HepG2 (cell line): ENCODE measurements around the gene STAMBPL1. TPM values are rescaled to one million over a fixed set of nuclear protein-coding genes. Genes with fewer than 3 reads are reported as not detected.
A peak's percentile ranks its signal among the peaks of the same experiment; 100 is the strongest.

Experiments used
- ATAC-seq: fragments of 200-7000 bp; cut with Tn5 transposase; 3 replicates; pipeline ENCODE4 v1.9.1; 2020; ENCODE audit warnings: mild to moderate bottlenecking, moderate library complexity
- BruUV-seq: library from RNA; stranded (reverse); fragments of 400-500 nt; replicated peaks from 2 replicates; lab custom pipeline; 2021; lab: Mats Ljungman, UMichigan
- CTCF ChIA-PET: fragments of 300-600 bp; formaldehyde crosslinking; extraction: SDS; loops from one replicate; lab custom pipeline; 2021; ENCODE audit warnings: low total read pairs, inconsistent platforms, low intra/inter-chr PET ratio; lab: Yijun Ruan, JAX
- POLR2A ChIA-PET: fragments of 350-600 bp; sonication (Branson Sonifier 250); formaldehyde crosslinking; loops from one replicate; lab custom pipeline; 2020; ENCODE audit warnings: antibody characterized with exemption, inconsistent platforms; lab: Yijun Ruan, JAX
- DNase-seq: peaks from one replicate; pipeline ENCODE4 v3.0.0-alpha.2; 2015; ENCODE audit warnings: low spot score
- FAIRE-seq: peaks from 3 replicates; lab custom pipeline; 2011; peaks lifted over from hg19 to GRCh38; lab: Jason Lieb, UNC
- H2AFZ ChIP-seq: one replicate; pipeline ENCODE4 v1.6.1; 2011; ENCODE audit warnings: low read length, inconsistent platforms
- H3K27ac ChIP-seq: fragments of 300-600 bp; 3 replicates; pipeline ENCODE4 v1.8.0; 2011; ENCODE audit warnings: mixed run types, mild to moderate bottlenecking, mixed read lengths, low read length, inconsistent platforms; ENCODE audit not compliant: insufficient read depth; ENCODE audit errors: extremely low read length
- H3K27me3 ChIP-seq, 2 experiments: fragments of 200-600 bp in 1 of 2; 2 replicates in 1 of 2; 3 replicates in 1 of 2; pipeline versions ENCODE4 v1.6.0 to v1.8.0; 2011; ENCODE audit warnings: low read length in 2 of 2, mild to moderate bottlenecking in 2 of 2, moderate library complexity in 2 of 2, inconsistent platforms in 1 of 2; ENCODE audit not compliant: insufficient read depth in 2 of 2, control insufficient read depth in 1 of 2
- H3K36me3 ChIP-seq, 2 experiments: fragments of 200-600 bp in 1 of 2; replicated peaks in 1 of 2; 2 replicates in 1 of 2; 3 replicates in 1 of 2; pipeline versions ENCODE4 v1.5.1 to v1.8.0; 2011; ENCODE audit warnings: low read length in 2 of 2, inconsistent platforms in 1 of 2; ENCODE audit not compliant: insufficient read depth in 2 of 2, control insufficient read depth in 1 of 2
- H3K4me1 ChIP-seq: 2 replicates; pipeline ENCODE4 v1.5.1; 2012; ENCODE audit warnings: low read length, inconsistent platforms; ENCODE audit not compliant: insufficient read depth
- H3K4me2 ChIP-seq: 2 replicates; pipeline ENCODE4 v1.6.0; 2011; ENCODE audit warnings: low read depth, low read length, inconsistent platforms
- H3K4me3 ChIP-seq, 3 experiments: fragments of 200-600 bp in 1 of 3; sonication (generic), shearing (Covaris generic) in 1 of 3; replicated peaks in 1 of 3; 2 replicates each; pipeline ENCODE4 v1.5.1; 2011 to 2016; ENCODE audit warnings: low read length in 3 of 3, inconsistent platforms in 2 of 3, low read depth in 2 of 3, mild to moderate bottlenecking in 2 of 3, control low read depth in 1 of 3, mixed read lengths in 1 of 3; ENCODE audit not compliant: insufficient read depth in 1 of 3
- H3K79me2 ChIP-seq: one replicate; pipeline ENCODE4 v1.6.1; 2011; ENCODE audit warnings: low read length, inconsistent platforms; ENCODE audit not compliant: insufficient read depth
- H3K9ac ChIP-seq: 2 replicates; pipeline ENCODE4 v1.6.0; 2011; ENCODE audit warnings: mild to moderate bottlenecking, low read depth, low read length, inconsistent platforms; ENCODE audit not compliant: insufficient read depth
- H3K9me3 ChIP-seq: 2 replicates; pipeline ENCODE4 v1.5.1; 2012; ENCODE audit warnings: mild to moderate bottlenecking, low read length
- H4K20me1 ChIP-seq: 2 replicates; pipeline ENCODE4 v1.6.0; 2011; ENCODE audit warnings: inconsistent platforms, mild to moderate bottlenecking, low read length, moderate library complexity; ENCODE audit not compliant: insufficient read depth
- CEBPG ChIP-seq: IDR thresholded peaks from 2 replicates; pipeline ENCODE4 v1.6.1; 2016
- DNMT3B ChIP-seq: conservative IDR thresholded peaks from 2 replicates; pipeline ENCODE4 v1.6.1; 2016; ENCODE audit warnings: missing biosample characterization, control low read depth
- FOXK1 ChIP-seq: sonication (generic); formaldehyde crosslinking; IDR thresholded peaks from 2 replicates; pipeline ENCODE4 v1.4.0; 2020; ENCODE audit warnings: low read depth, missing genetic modification reagents, borderline replicate concordance
- KLF9 ChIP-seq: IDR thresholded peaks from 2 replicates; pipeline ENCODE4 v1.6.1; 2016; ENCODE audit warnings: low read depth
- PLSCR1 ChIP-seq: sonication (generic); formaldehyde crosslinking; IDR thresholded peaks from 2 replicates; pipeline ENCODE4 v1.5.0; 2020; ENCODE audit warnings: missing genetic modification reagents, mild to moderate bottlenecking, borderline replicate concordance
- SOX5 ChIP-seq: IDR thresholded peaks from 2 replicates; pipeline ENCODE4 v1.6.1; 2016; ENCODE audit warnings: borderline replicate concordance
- SOX6 ChIP-seq, 2 experiments: fragments of 450-650 bp in 1 of 2; sonication (generic) in 1 of 2; formaldehyde crosslinking in 1 of 2; IDR thresholded peaks; 2 replicates each; pipeline versions ENCODE4 v1.4.0 to v1.6.1; 2017 to 2020; ENCODE audit warnings: antibody characterized with exemption in 1 of 2, mild to moderate bottlenecking in 1 of 2, missing genetic modification reagents in 1 of 2
- ZBTB37 ChIP-seq: sonication (generic); formaldehyde crosslinking; IDR thresholded peaks from 2 replicates; pipeline ENCODE4 v1.4.0; 2020; ENCODE audit warnings: mild to moderate bottlenecking, missing genetic modification reagents
- ZNF644 ChIP-seq: IDR thresholded peaks from 2 replicates; pipeline ENCODE4 v1.6.1; 2016; ENCODE audit warnings: low read depth
- ZNF713 ChIP-seq: sonication (generic); formaldehyde crosslinking; IDR thresholded peaks from 2 replicates; pipeline ENCODE4 v1.4.0; 2020; ENCODE audit warnings: mild to moderate bottlenecking, missing genetic modification reagents
- WGBS: methylation state at CpG from one replicate; pipeline ENCODE4 v1.1.6; 2017; ENCODE audit warnings: low lambda C conversion rate; 5-methylcytosine and 5-hydroxymethylcytosine counted together
- in situ Hi-C: cut with HindIII; loops from 2 replicates; pipeline ENCODE4 v1.10.0; 2017; ENCODE audit warnings: low pct_unique_long_range_greater_than_20kb; ENCODE audit not compliant: extremely low pct_ligation_motif_present
- intact Hi-C: fragments of 100-400 bp; cut with micrococcal nuclease; formaldehyde crosslinking; loops from one replicate; pipeline ENCODE4 v1.10.0; 2022; ENCODE audit not compliant: unreplicated experiment
- polyA plus RNA-seq, 8 experiments: library from polyadenylated mRNA; depleted of rRNA in 3 of 8; stranded (reverse) in 7 of 8; unstranded in 1 of 8; fragments of >200 nt; fragmentation: Illumina TruSeq in 4 of 8; extraction: Trizol in 4 of 8; gene quantifications; 2 replicates each; pipeline versions ENCODE4 v1.2.1 to v1.2.3, GENCODE V29; 2011 to 2016; ENCODE audit warnings: low read depth in 4 of 8, missing spikeins in 1 of 8, mixed read lengths in 1 of 8; ENCODE audit not compliant: insufficient read depth in 1 of 8
- total RNA-seq, 5 experiments: library from RNA; depleted of rRNA; stranded (reverse); fragments of >200 nt; fragmentation: Illumina TruSeq; extraction: Trizol; gene quantifications; 2 replicates each; pipeline ENCODE4 v1.2.3, GENCODE V29; 2016; ENCODE audit warnings: low read depth in 1 of 5
- TF ChIP-seq, protein P1 (sequence below): sonication (generic); formaldehyde crosslinking; IDR thresholded peaks from 2 replicates; pipeline ENCODE4 v1.4.0; 2020; ENCODE audit warnings: low read depth, missing genetic modification reagents
- TF ChIP-seq, protein P2 (sequence below): sonication (generic); formaldehyde crosslinking; IDR thresholded peaks from 2 replicates; pipeline ENCODE4 v1.8.1; 2022; ENCODE audit warnings: mild to moderate bottlenecking, missing genetic modification reagents

STAMBPL1 gene
- total and polyA plus RNA-seq, 2 of the 13 experiments (the other 11 are each of a cell fraction or from before 2014, with no cell fraction given), result 1.4 to 1.5 TPM

GRCh38 chr10:88896372-88896993 is 16.4 kb downstream of the STAMBPL1 start (continued):
- no peak for TF ChIP-seq PLSCR1
- no peak for TF ChIP-seq DNMT3B (CRISPR knock-in tag)
- no peak for TF ChIP-seq ZNF713
- no peak for TF ChIP-seq ZBTB37
- peak; percentile 82; the same call in 1 of the 2 replicates for TF ChIP-seq ZNF644 (CRISPR knock-in tag)
- no peak for TF ChIP-seq SOX6 (IDR thresholded peaks at IDR 0.05)
- TF ChIP-seq SOX6 (CRISPR knock-in tag; IDR thresholded peaks at IDR 0.05), result peak; percentile 44; the same call in 1 of the 2 replicates
- peak; percentile 28; the same call in 1 of the 2 replicates for TF ChIP-seq SOX5 (CRISPR knock-in tag)
- peak; percentile 22; the same call in 1 of the 2 replicates for TF ChIP-seq CEBPG
- no peak for TF ChIP-seq KLF9 (CRISPR knock-in tag)

DNA sequence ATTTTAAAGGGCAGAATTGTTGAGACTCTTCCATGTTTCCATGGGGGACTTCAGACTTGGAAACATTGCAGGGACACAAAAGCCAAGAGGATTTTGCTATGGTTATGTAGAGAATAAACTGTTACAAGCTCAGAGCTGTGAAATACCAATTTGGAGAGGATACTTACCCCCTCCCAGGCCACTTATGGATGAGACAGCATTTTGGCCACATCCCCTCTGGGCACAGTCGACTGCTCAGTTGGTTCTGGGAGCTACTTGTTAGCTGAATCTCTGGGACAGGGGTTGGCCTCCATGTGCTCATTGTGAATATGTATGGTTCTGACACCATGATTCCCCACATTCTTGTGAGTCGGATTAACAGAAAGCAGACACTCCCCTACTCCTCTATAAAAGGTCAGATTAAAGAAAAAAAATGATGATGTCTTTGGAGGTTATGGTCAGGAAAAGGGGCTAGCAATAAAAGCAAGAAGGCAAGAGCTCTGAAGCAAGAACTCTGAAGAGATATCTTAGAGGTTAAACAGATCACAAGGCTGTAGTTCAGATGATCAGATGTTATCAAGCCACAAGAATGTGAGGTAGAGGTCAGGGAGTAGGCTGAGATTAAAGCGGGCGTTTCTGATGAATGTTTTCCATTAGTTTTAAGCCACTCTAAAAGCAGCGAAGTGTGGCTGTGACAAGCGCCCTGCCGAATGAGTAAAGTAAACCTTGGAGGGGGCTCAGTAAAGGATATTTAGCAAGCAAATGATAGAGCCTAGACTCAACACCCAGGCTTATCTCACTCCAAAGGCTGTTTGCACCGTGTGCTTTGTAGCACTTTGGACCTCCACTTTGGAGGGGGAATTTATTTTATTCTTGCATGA is 17.2 kb downstream of the STAMBPL1 start:
- Histone ChIP-seq H3K36me3 (no peaks in the 10 kb centered on the region), H3K9ac (peak overlapping the region; percentile 2), H3K79me2 (no peaks in the 10 kb centered on the region), H3K4me2 (peak overlapping the region; percentile 60), H2AFZ (no peak overlapping the region), H4K20me1 (no peaks in the 10 kb centered on the region), H3K27me3 (no peaks in the 10 kb centered on the region), H3K9me3 (no peaks in the 10 kb centered on the region), H3K4me1 (peaks cover 34% of the 10 kb centered on the region), H3K4me3 (peak overlapping the region in 1 of 3 experiments; percentile 17; a peak in 1 of 6 replicates), H3K27ac (peak overlapping the region; percentile 24)
- 18% methylated on average over 8 of the region's 8 CpGs for WGBS
- TSS peak; percentile 92 for BruUV-seq
- in situ Hi-C loops (no loop called here), intact Hi-C loops (loop anchor here (1.0 to 5.0 kb wide), 2 partner anchors 35 to 105 kb away; no protein-coding TSS in a partner anchor)
- ChIA-PET POLR2A (no interaction called here), CTCF (no interaction called here)
- peak; percentile 26 for FAIRE-seq
- peak; percentile 68 for ATAC-seq
- peak; percentile 44 for DNase-seq
- TF ChIP-seq, protein P1, sequence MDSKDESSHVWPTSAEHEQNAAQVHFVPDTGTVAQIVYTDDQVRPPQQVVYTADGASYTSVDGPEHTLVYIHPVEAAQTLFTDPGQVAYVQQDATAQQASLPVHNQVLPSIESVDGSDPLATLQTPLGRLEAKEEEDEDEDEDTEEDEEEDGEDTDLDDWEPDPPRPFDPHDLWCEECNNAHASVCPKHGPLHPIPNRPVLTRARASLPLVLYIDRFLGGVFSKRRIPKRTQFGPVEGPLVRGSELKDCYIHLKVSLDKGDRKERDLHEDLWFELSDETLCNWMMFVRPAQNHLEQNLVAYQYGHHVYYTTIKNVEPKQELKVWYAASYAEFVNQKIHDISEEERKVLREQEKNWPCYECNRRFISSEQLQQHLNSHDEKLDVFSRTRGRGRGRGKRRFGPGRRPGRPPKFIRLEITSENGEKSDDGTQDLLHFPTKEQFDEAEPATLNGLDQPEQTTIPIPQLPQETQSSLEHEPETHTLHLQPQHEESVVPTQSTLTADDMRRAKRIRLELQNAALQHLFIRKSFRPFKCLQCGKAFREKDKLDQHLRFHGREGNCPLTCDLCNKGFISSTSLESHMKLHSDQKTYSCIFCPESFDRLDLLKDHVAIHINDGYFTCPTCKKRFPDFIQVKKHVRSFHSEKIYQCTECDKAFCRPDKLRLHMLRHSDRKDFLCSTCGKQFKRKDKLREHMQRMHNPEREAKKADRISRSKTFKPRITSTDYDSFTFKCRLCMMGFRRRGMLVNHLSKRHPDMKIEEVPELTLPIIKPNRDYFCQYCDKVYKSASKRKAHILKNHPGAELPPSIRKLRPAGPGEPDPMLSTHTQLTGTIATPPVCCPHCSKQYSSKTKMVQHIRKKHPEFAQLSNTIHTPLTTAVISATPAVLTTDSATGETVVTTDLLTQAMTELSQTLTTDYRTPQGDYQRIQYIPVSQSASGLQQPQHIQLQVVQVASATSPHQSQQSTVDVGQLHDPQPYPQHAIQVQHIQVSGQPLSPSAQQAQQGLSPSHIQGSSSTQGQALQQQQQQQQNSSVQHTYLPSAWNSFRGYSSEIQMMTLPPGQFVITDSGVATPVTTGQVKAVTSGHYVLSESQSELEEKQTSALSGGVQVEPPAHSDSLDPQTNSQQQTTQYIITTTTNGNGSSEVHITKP (CRISPR knock-in tag), result peak; percentile 65; the same call in 1 of the 2 replicates
- TF ChIP-seq, protein P2, sequence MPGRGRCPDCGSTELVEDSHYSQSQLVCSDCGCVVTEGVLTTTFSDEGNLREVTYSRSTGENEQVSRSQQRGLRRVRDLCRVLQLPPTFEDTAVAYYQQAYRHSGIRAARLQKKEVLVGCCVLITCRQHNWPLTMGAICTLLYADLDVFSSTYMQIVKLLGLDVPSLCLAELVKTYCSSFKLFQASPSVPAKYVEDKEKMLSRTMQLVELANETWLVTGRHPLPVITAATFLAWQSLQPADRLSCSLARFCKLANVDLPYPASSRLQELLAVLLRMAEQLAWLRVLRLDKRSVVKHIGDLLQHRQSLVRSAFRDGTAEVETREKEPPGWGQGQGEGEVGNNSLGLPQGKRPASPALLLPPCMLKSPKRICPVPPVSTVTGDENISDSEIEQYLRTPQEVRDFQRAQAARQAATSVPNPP (CRISPR knock-in tag), result no peak
- TF ChIP-seq FOXK1 (CRISPR knock-in tag), result no peak
